Measurements from ENCODE around the gene UFM1.
"Not testable (repeated sequence)": the region's sequence is repeated elsewhere in the genome, so short reads cannot be mapped to it uniquely, and the experiment has no call there.

UFM1 gene

GRCh38 chr13:38358684-38359083, 9.0 kb downstream of the UFM1 start:
- no peak overlapping the region for H3K4me3 ChIP-seq (ENCODE audit: low read depth, low read length)
- no peaks in the 10 kb centered on the region for H3K9me3 ChIP-seq
- no peaks in the 10 kb centered on the region for H3K4me1 ChIP-seq
- no peak for DNase-seq
- H3K27me3 ChIP-seq: no peaks in the 10 kb centered on the region
- no peak for TF ChIP-seq CTCF (IDR thresholded peaks at IDR 0.05; ENCODE audit: low read depth, low read length)
- peaks cover 24% of the 10 kb centered on the region for H3K36me3 ChIP-seq

GRCh38 chr13:38361542-38362262, 12.1 kb downstream of the UFM1 start:
- no peaks in the 10 kb centered on the region for H3K4me1 ChIP-seq
- peaks cover 4% of the 10 kb centered on the region for H3K36me3 ChIP-seq
- TF ChIP-seq CTCF (IDR thresholded peaks at IDR 0.05; ENCODE audit: low read depth, low read length): no peak
- H3K9me3 ChIP-seq: no peaks in the 10 kb centered on the region
- H3K4me3 ChIP-seq (ENCODE audit: low read depth, low read length): no peak overlapping the region
- no peaks in the 10 kb centered on the region for H3K27me3 ChIP-seq
- no peak for DNase-seq

GRCh38 chr13:38363219-38363618, 13.6 kb downstream of the UFM1 start:
- Histone ChIP-seq H3K27me3 (no peaks in the 10 kb centered on the region), H3K9me3 (no peaks in the 10 kb centered on the region), H3K4me1 (no peaks in the 10 kb centered on the region), H3K36me3 (no peaks in the 10 kb centered on the region; the same call in none of the 2 replicates), H3K4me3 (ENCODE audit: low read depth, low read length) (no peak overlapping the region)
- no peak for DNase-seq
- TF ChIP-seq CTCF (IDR thresholded peaks at IDR 0.05; ENCODE audit: low read depth, low read length): no peak

- not testable (repeated sequence) for H3K9me3 ChIP-seq; H3K4me1 ChIP-seq; H3K36me3 ChIP-seq; H3K4me3 ChIP-seq (ENCODE audit: low read depth, low read length); H3K27me3 ChIP-seq; DNase-seq
Observed at GRCh38 chr13:38363746-38364145, 14.1 kb downstream of the UFM1 start.

GRCh38 chr13:38365661-38366060, 16.0 kb downstream of the UFM1 start:
- H3K4me3 ChIP-seq (ENCODE audit: low read depth, low read length): no peak overlapping the region
- no peaks in the 10 kb centered on the region; the same call in 1 of the 2 replicates for H3K36me3 ChIP-seq
- no peak for TF ChIP-seq CTCF (IDR thresholded peaks at IDR 0.05; ENCODE audit: low read depth, low read length)
- H3K4me1 ChIP-seq: no peaks in the 10 kb centered on the region
- no peak for DNase-seq
- no peaks in the 10 kb centered on the region for H3K27me3 ChIP-seq
- H3K9me3 ChIP-seq: no peaks in the 10 kb centered on the region

- no peak overlapping the region for H3K4me3 ChIP-seq (ENCODE audit: low read depth, low read length)
- TF ChIP-seq CTCF (IDR thresholded peaks at IDR 0.05; ENCODE audit: low read depth, low read length): no peak
- H3K9me3 ChIP-seq: no peaks in the 10 kb centered on the region
- DNase-seq: no peak
- no peaks in the 10 kb centered on the region for H3K36me3 ChIP-seq
- H3K4me1 ChIP-seq: no peaks in the 10 kb centered on the region
- no peaks in the 10 kb centered on the region for H3K27me3 ChIP-seq
Observed at GRCh38 chr13:38366954-38367645, 17.4 kb downstream of the UFM1 start.

Measured in BE2C (cell line).